ENCODE results near the gene GRAP. TPM values are rescaled to one million over a fixed set of nuclear protein-coding genes. Genes with fewer than 3 reads are reported as not detected.

The GRAP gene
- total RNA-seq, 1 donor from 2014 or later, result not detected

DNA sequence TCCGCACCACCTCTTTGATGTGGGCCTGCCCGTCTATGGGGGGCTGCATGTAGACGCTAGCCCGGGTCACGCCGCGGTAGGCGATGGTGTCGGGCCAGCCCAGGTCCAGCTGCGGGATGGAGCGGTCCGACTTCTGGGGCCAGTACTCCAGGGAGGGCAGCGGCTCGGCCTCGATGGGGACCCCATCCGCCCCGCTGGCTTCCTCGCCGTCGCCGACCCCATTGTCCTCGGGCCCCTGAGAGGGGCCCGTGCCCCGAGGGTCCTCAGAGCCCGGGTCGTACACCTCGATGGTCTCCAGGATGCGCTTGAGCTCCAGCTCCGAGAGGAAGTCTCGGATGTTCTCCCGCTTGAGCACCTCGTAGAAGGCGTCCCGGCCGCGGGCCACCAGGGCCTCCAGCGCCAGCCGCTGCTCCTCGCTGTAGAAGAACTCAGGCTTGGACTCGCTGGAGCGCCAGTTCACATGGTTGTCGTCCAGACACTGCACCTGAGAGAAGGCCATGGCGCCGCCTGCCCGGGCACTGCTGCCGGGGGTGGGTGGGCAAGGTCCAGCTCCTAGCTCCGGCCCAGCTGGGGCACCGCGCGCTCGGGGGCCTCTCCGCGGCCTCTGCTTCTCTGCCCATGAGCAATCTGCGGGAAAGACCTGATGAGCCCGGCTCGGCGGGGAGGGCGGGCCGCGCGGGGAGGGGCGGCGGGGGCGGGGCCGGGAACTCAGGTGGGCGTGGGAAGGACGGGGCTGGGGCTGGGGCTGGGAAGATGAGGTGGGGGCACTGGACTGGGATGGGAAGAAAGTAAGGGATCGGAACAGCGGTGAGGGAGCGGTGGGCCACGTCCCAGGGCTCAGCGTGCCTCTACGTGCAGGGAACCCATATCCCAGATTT lies 43.0 kb downstream of the GRAP start:
- TF ChIP-seq CTCF (IDR thresholded peaks at IDR 0.05; ENCODE audit: unreplicated experiment), result no peak
- DNase-seq (ENCODE audit: low spot score, unreplicated experiment), result peak; percentile 46
- Mint-ChIP-seq H3K4me3 (ENCODE audit: low read depth) (peak overlapping the region; percentile 85), H3K36me3 (ENCODE audit: insufficient read depth) (no peaks in the 10 kb centered on the region), H3K4me1 (ENCODE audit: low read depth) (peaks cover 23% of the 10 kb centered on the region), H3K9me3 (ENCODE audit: low read depth) (no peaks in the 10 kb centered on the region), H3K27me3 (no peaks in the 10 kb centered on the region), H3K27ac (peak overlapping the region; percentile 74)

DNA sequence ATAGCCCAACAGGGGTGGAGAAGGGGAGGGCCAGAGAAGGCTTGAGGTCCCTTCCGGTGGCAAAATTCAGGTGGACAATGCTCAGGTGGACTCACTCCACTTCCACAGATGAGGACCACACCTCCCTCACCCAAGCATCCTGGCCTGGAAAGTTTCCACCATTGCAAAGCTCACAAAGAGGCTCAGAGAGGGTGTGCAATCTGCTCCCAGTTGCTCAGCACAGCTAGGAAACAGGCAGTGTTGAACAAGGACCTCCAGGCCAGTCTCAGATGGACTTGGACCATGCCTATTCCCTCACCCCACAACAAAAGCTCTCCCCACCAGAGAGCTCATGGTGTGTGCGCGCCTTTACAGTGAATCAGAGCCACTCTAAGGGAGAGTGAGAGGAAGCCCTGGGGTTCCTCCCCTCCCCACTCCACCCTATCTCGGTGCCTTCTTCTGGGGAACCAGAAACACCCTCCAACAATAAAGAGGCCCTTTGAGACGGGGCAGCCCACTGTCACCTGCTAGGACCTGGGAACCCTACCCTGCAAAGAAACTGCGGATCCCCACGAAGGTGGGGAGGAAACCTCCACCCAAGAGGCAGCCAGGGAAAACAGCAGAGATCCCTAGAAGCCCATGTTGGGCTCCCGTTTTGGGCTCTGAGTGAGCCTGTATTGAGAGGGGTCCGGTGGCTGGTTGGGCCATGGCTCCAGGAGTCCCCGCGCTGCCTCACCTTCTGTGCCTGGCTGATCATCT lies 43.8 kb downstream of the GRAP start:
- TF ChIP-seq CTCF (IDR thresholded peaks at IDR 0.05; ENCODE audit: unreplicated experiment), result no peak
- peaks cover 23% of the 10 kb centered on the region for H3K4me1 Mint-ChIP-seq (ENCODE audit: low read depth)
- no peaks in the 10 kb centered on the region for H3K36me3 Mint-ChIP-seq (ENCODE audit: insufficient read depth)
- no peak overlapping the region for H3K27ac Mint-ChIP-seq
- H3K9me3 Mint-ChIP-seq (ENCODE audit: low read depth), result no peaks in the 10 kb centered on the region
- H3K4me3 Mint-ChIP-seq (ENCODE audit: low read depth), result peak overlapping the region; percentile 85
- no peaks in the 10 kb centered on the region for H3K27me3 Mint-ChIP-seq
- no peak for DNase-seq (ENCODE audit: low spot score, unreplicated experiment)

GRCh38 chr17:19001907-19002590 lies 44.7 kb downstream of the GRAP start:
- no peak overlapping the region for H3K27ac Mint-ChIP-seq
- no peaks in the 10 kb centered on the region for H3K9me3 Mint-ChIP-seq (ENCODE audit: low read depth)
- peaks cover 23% of the 10 kb centered on the region for H3K4me1 Mint-ChIP-seq (ENCODE audit: low read depth)
- TF ChIP-seq CTCF (IDR thresholded peaks at IDR 0.05; ENCODE audit: unreplicated experiment), result no peak
- DNase-seq (ENCODE audit: low spot score, unreplicated experiment), result no peak
- no peaks in the 10 kb centered on the region for H3K27me3 Mint-ChIP-seq
- peaks cover 2% of the 10 kb centered on the region for H3K36me3 Mint-ChIP-seq (ENCODE audit: insufficient read depth)
- H3K4me3 Mint-ChIP-seq (ENCODE audit: low read depth), result peak overlapping the region; percentile 85

- TF ChIP-seq CTCF (IDR thresholded peaks at IDR 0.05; ENCODE audit: unreplicated experiment), result no peak
- Mint-ChIP-seq H3K4me1 (ENCODE audit: low read depth) (peaks cover 23% of the 10 kb centered on the region), H3K27me3 (no peaks in the 10 kb centered on the region), H3K4me3 (ENCODE audit: low read depth) (no peak overlapping the region), H3K36me3 (ENCODE audit: insufficient read depth) (peaks cover 10% of the 10 kb centered on the region), H3K9me3 (ENCODE audit: low read depth) (peaks cover 2% of the 10 kb centered on the region), H3K27ac (no peak overlapping the region)
- no peak for DNase-seq (ENCODE audit: low spot score, unreplicated experiment)
These were observed 46.0 kb downstream of the GRAP start for GRCh38 chr17:19000531-19001325.
